Neuronal stem cell (in vitro differentiated cells): Measurements from ENCODE around the gene SLC11A2.

Experiments used
- DNase-seq: peaks from one replicate; pipeline ENCODE4 v3.0.0-alpha.2; 2013; ENCODE audit warnings: low spot score
- H2AFZ ChIP-seq: one replicate; pipeline ENCODE4 v1.6.1; 2013; ENCODE audit warnings: mild to moderate bottlenecking, low read length, inconsistent platforms
- H2AK5ac ChIP-seq: 2 replicates; pipeline ENCODE4 v1.6.1; 2013; ENCODE audit warnings: low read depth, mild to moderate bottlenecking, inconsistent platforms, low read length, moderate library complexity, mixed read lengths
- H2BK120ac ChIP-seq: 2 replicates; pipeline ENCODE4 v1.6.1; 2013; ENCODE audit warnings: low read depth, mild to moderate bottlenecking, inconsistent platforms, low read length, moderate library complexity, mixed read lengths
- H2BK12ac ChIP-seq: one replicate; pipeline ENCODE4 v1.6.1; 2013; ENCODE audit warnings: low read length, inconsistent platforms
- H2BK15ac ChIP-seq: 2 replicates; pipeline ENCODE4 v1.6.1; 2013; ENCODE audit warnings: mild to moderate bottlenecking, low read length, inconsistent platforms, mixed read lengths
- H2BK5ac ChIP-seq: one replicate; pipeline ENCODE4 v1.6.1; 2013; ENCODE audit warnings: inconsistent platforms, mild to moderate bottlenecking, low read length, moderate library complexity
- H3K14ac ChIP-seq: one replicate; pipeline ENCODE4 v1.6.1; 2013; ENCODE audit warnings: low read length, inconsistent platforms
- H3K18ac ChIP-seq: 2 replicates; pipeline ENCODE4 v1.6.1; 2013; ENCODE audit warnings: low read length, inconsistent platforms
- H3K23ac ChIP-seq: 2 replicates; pipeline ENCODE4 v1.6.1; 2013; ENCODE audit warnings: low read depth, mild to moderate bottlenecking, mixed read lengths, low read length, inconsistent platforms; ENCODE audit not compliant: poor library complexity
- H3K27ac ChIP-seq: replicated peaks from 3 replicates; pipeline ENCODE4 v1.5.1; 2013; ENCODE audit warnings: low read length, inconsistent platforms
- H3K27me3 ChIP-seq, 3 experiments: 2 replicates each; pipeline ENCODE4 v1.6.1; 2013; ENCODE audit warnings: low read length in 3 of 3, mild to moderate bottlenecking in 2 of 3, inconsistent platforms in 1 of 3, low read depth in 1 of 3, mixed read lengths in 1 of 3, moderate library complexity in 1 of 3; ENCODE audit not compliant: control insufficient read depth in 3 of 3, insufficient read depth in 3 of 3
- H3K36me3 ChIP-seq, 2 donors: replicated peaks in 1 of 2; 2 replicates each; pipeline ENCODE4 v1.6.1; 2013; ENCODE audit warnings: low read length in 2 of 2; ENCODE audit not compliant: control insufficient read depth in 2 of 2, insufficient read depth in 2 of 2
- H3K4ac ChIP-seq: 2 replicates; pipeline ENCODE4 v1.6.1; 2013; ENCODE audit warnings: inconsistent platforms, mild to moderate bottlenecking, low read length, moderate library complexity
- H3K4me1 ChIP-seq, 2 donors: 1 replicate in 1 of 2; 2 replicates in 1 of 2; pipeline ENCODE4 v1.6.1; 2013; ENCODE audit warnings: low read length in 2 of 2, low read depth in 1 of 2; ENCODE audit not compliant: control insufficient read depth in 2 of 2, insufficient read depth in 1 of 2
- H3K4me2 ChIP-seq: one replicate; pipeline ENCODE4 v1.6.1; 2013; ENCODE audit warnings: mild to moderate bottlenecking, low read length, inconsistent platforms; ENCODE audit not compliant: insufficient read depth, poor library complexity, severe bottlenecking
- H3K4me3 ChIP-seq, 2 donors: 2 replicates each; pipeline ENCODE4 v1.5.1; 2013; ENCODE audit warnings: low read length in 2 of 2, mild to moderate bottlenecking in 2 of 2, inconsistent platforms in 1 of 2, moderate library complexity in 1 of 2
- H3K79me1 ChIP-seq: one replicate; pipeline ENCODE4 v1.6.1; 2013; ENCODE audit warnings: low read depth, mild to moderate bottlenecking, inconsistent platforms, low read length, moderate library complexity
- H3K9ac ChIP-seq: one replicate; pipeline ENCODE4 v1.6.1; 2013; ENCODE audit warnings: mild to moderate bottlenecking, low read depth, low read length, inconsistent platforms; ENCODE audit not compliant: poor library complexity
- H3K9me3 ChIP-seq, 2 donors: replicated peaks in 1 of 2; 2 replicates each; pipeline versions ENCODE3 to v1.6.1; 2013; ENCODE audit warnings: low read length in 2 of 2, mild to moderate bottlenecking in 2 of 2, inconsistent platforms in 1 of 2, low read depth in 1 of 2, mixed read lengths in 1 of 2, moderate library complexity in 1 of 2; ENCODE audit not compliant: control insufficient read depth in 2 of 2, insufficient read depth in 1 of 2
- H4K8ac ChIP-seq: one replicate; pipeline ENCODE4 v1.6.1; 2013; ENCODE audit warnings: low read depth, mild to moderate bottlenecking, inconsistent platforms, low read length, moderate library complexity
- H4K91ac ChIP-seq: one replicate; pipeline ENCODE4 v1.6.1; 2013; ENCODE audit warnings: low read length, low read depth, mild to moderate bottlenecking, inconsistent platforms; ENCODE audit not compliant: poor library complexity
- WGBS, 2 donors: extraction: QIAGEN DNeasy Blood & Tissue Kit; methylation state at CpG; one replicate each; pipeline ENCODE4 v1.1.7; 2013; ENCODE audit warnings: missing lambda C conversion rate in 2 of 2, mixed read lengths in 1 of 2; ENCODE audit not compliant: insufficient read length in 2 of 2, insufficient replicate concordance in 1 of 2; ENCODE audit errors: extremely low coverage in 2 of 2; 5-methylcytosine and 5-hydroxymethylcytosine counted together

Gene SLC11A2

GRCh38 chr12:50984586-50985298 is 41.4 kb downstream of the SLC11A2 start:
- Histone ChIP-seq H3K4me3 (no peak overlapping the region), H3K9me3 (no peaks in the 10 kb centered on the region), H2AK5ac (no peak overlapping the region), H2AFZ (no peak overlapping the region), H2BK120ac (no peak overlapping the region), H4K8ac (no peak overlapping the region), H3K23ac (no peak overlapping the region), H3K36me3 (peaks cover 3 to 49% of the 10 kb centered on the region in 2 donors), H3K18ac (no peak overlapping the region), H4K91ac (no peak overlapping the region), H3K14ac (no peak overlapping the region), H2BK5ac (no peak overlapping the region), H3K27me3 (no peaks in the 10 kb centered on the region), H3K27ac (no peak overlapping the region), H3K4me2 (no peak overlapping the region), H3K4ac (no peak overlapping the region), H3K79me1 (no peaks in the 10 kb centered on the region), H3K4me1 (peaks cover 0 to 5% of the 10 kb centered on the region in 2 donors), H2BK15ac (no peak overlapping the region), H2BK12ac (no peak overlapping the region), H3K9ac (no peak overlapping the region)
- DNase-seq, result no peak
- no CpG with 5 or more reads among the region's 2 CpGs for WGBS, 2 donors

- Histone ChIP-seq H3K4me2 (no peak overlapping the region), H3K79me1 (no peaks in the 10 kb centered on the region), H3K4me3 (no peak overlapping the region), H4K91ac (no peak overlapping the region), H3K4ac (no peak overlapping the region), H3K18ac (no peak overlapping the region), H2AK5ac (no peak overlapping the region), H3K23ac (no peak overlapping the region), H3K27me3 (no peaks in the 10 kb centered on the region), H3K9me3 (no peaks in the 10 kb centered on the region), H2BK120ac (no peak overlapping the region), H2BK12ac (no peak overlapping the region), H3K4me1 (peaks cover 0 to 5% of the 10 kb centered on the region in 2 donors), H3K9ac (no peak overlapping the region), H4K8ac (no peak overlapping the region), H3K14ac (no peak overlapping the region), H3K36me3 (peaks cover 0 to 18% of the 10 kb centered on the region in 2 donors), H2BK5ac (no peak overlapping the region), H2BK15ac (no peak overlapping the region), H2AFZ (no peak overlapping the region), H3K27ac (no peak overlapping the region)
- no CpG with 5 or more reads among the region's 6 CpGs for WGBS, 2 donors
- peak; percentile 11 for DNase-seq
Observed at GRCh38 chr12:50981319-50982239, 44.6 kb downstream of the SLC11A2 start.

GRCh38 chr12:50980545-50980944 is 45.6 kb downstream of the SLC11A2 start:
- H2BK5ac ChIP-seq, result no peak overlapping the region
- WGBS, 2 donors, result no CpG with 5 or more reads among the region's 2 CpGs
- no peak overlapping the region for H2BK12ac ChIP-seq
- H3K36me3 ChIP-seq, result peaks cover 0 to 10% of the 10 kb centered on the region in 2 donors
- no peaks in the 10 kb centered on the region for H3K27me3 ChIP-seq
- H3K18ac ChIP-seq, result no peak overlapping the region
- H3K79me1 ChIP-seq, result no peaks in the 10 kb centered on the region
- H3K4me2 ChIP-seq, result no peak overlapping the region
- no peak overlapping the region for H3K4ac ChIP-seq
- no peak overlapping the region for H3K23ac ChIP-seq
- H3K4me3 ChIP-seq, result no peak overlapping the region
- H2AK5ac ChIP-seq, result no peak overlapping the region
- no peak overlapping the region for H4K91ac ChIP-seq
- peaks cover 0 to 5% of the 10 kb centered on the region in 2 donors for H3K4me1 ChIP-seq
- no peak overlapping the region for H2BK120ac ChIP-seq
- no peak overlapping the region for H2BK15ac ChIP-seq
- H4K8ac ChIP-seq, result no peak overlapping the region
- no peak overlapping the region for H3K27ac ChIP-seq
- DNase-seq, result no peak
- H3K14ac ChIP-seq, result no peak overlapping the region
- H3K9me3 ChIP-seq, result no peaks in the 10 kb centered on the region
- H3K9ac ChIP-seq, result no peak overlapping the region
- H2AFZ ChIP-seq, result no peak overlapping the region
